HepG2 (cell line): ENCODE data around the gene DNAJA3. TPM values are rescaled to one million over a fixed set of nuclear protein-coding genes. Genes with fewer than 3 reads are reported as not detected.

ENCODE experiments used
- ATRX ChIP-seq: sonication (generic); formaldehyde crosslinking; IDR thresholded peaks from 2 replicates; pipeline ENCODE4 v1.4.0; 2020; ENCODE audit warnings: missing genetic modification reagents, borderline replicate concordance
- BCL6 ChIP-seq: IDR thresholded peaks from 2 replicates; pipeline ENCODE4 v1.6.1; 2016; ENCODE audit warnings: missing genetic modification reagents, missing compliant biosample characterization
- CENPT ChIP-seq: sonication (generic); formaldehyde crosslinking; IDR thresholded peaks from 2 replicates; pipeline ENCODE4 v1.8.0; 2022; ENCODE audit warnings: low read depth, mild to moderate bottlenecking, moderate library complexity, missing genetic modification reagents
- CENPX ChIP-seq: sonication (generic); formaldehyde crosslinking; IDR thresholded peaks from 2 replicates; pipeline ENCODE4 v1.9.0; 2021; ENCODE audit warnings: mild to moderate bottlenecking, missing genetic modification reagents, moderate library complexity
- CHD4 ChIP-seq: fragments of 200-600 bp; sonication (generic); IDR thresholded peaks from 2 replicates; pipeline ENCODE4 v1.7.0; 2017; ENCODE audit warnings: mild to moderate bottlenecking, low read length, borderline replicate concordance
- FOXA1 ChIP-seq, 2 experiments: fragments of 450-650 bp in 1 of 2; sonication (generic) in 1 of 2; formaldehyde crosslinking in 1 of 2; IDR thresholded peaks; 2 replicates each; pipeline versions ENCODE4 v1.4.0 to v1.6.1; 2016 to 2020; ENCODE audit warnings: missing genetic modification reagents in 1 of 2
- MAFK ChIP-seq, 2 experiments: IDR thresholded peaks in 1 of 2; conservative IDR thresholded peaks in 1 of 2; 2 replicates each; pipeline ENCODE4 v1.6.1; 2011; ENCODE audit warnings: improper control_type of control experiment in 2 of 2, low read length in 2 of 2
- NCOA5 ChIP-seq: sonication (generic); formaldehyde crosslinking; IDR thresholded peaks from 2 replicates; pipeline ENCODE4 v1.4.0; 2020; ENCODE audit warnings: missing genetic modification reagents
- NKX3-1 ChIP-seq: sonication (generic); formaldehyde crosslinking; IDR thresholded peaks from 2 replicates; pipeline ENCODE4 v1.5.0; 2020; ENCODE audit warnings: missing genetic modification reagents
- NPAS2 ChIP-seq: sonication (generic); formaldehyde crosslinking; IDR thresholded peaks from 2 replicates; pipeline ENCODE4 v1.8.0; 2022; ENCODE audit warnings: mild to moderate bottlenecking, missing genetic modification reagents, borderline replicate concordance
- RFXAP ChIP-seq: sonication (generic); formaldehyde crosslinking; IDR thresholded peaks from 2 replicates; pipeline ENCODE4 v1.4.0; 2020; ENCODE audit warnings: missing genetic modification reagents, borderline replicate concordance
- SOX6 ChIP-seq, 2 experiments: fragments of 450-650 bp in 1 of 2; sonication (generic) in 1 of 2; formaldehyde crosslinking in 1 of 2; IDR thresholded peaks; 2 replicates each; pipeline versions ENCODE4 v1.4.0 to v1.6.1; 2017 to 2020; ENCODE audit warnings: antibody characterized with exemption in 1 of 2, mild to moderate bottlenecking in 1 of 2, missing genetic modification reagents in 1 of 2
- TAF15 ChIP-seq: fragments of 200-400 bp; formaldehyde crosslinking; IDR thresholded peaks from one replicate; pipeline ENCODE4 v1.6.1; 2018; ENCODE audit warnings: mild to moderate bottlenecking, low read depth, low read length; ENCODE audit not compliant: poor library complexity, severe bottlenecking
- TCF7L2 ChIP-seq: IDR thresholded peaks from 2 replicates; pipeline ENCODE4 v1.6.1; 2011; ENCODE audit warnings: mild to moderate bottlenecking, low read depth, low read length, moderate library complexity
- WIZ ChIP-seq: sonication (generic); formaldehyde crosslinking; IDR thresholded peaks from 2 replicates; pipeline ENCODE4 v1.5.1; 2020; ENCODE audit warnings: mild to moderate bottlenecking, missing genetic modification reagents
- ZBTB3 ChIP-seq: sonication (generic); formaldehyde crosslinking; IDR thresholded peaks from 2 replicates; pipeline ENCODE4 v1.4.0; 2020; ENCODE audit warnings: low read depth, mild to moderate bottlenecking, moderate library complexity, missing genetic modification reagents, borderline replicate concordance
- ZBTB7A ChIP-seq: sonication (generic); formaldehyde crosslinking; IDR thresholded peaks from 2 replicates; pipeline ENCODE4 v1.8.0; 2022; ENCODE audit warnings: mild to moderate bottlenecking, missing genetic modification reagents
- ZBTB8A ChIP-seq: sonication (generic); formaldehyde crosslinking; IDR thresholded peaks from 2 replicates; pipeline ENCODE4 v1.4.0; 2020; ENCODE audit warnings: mild to moderate bottlenecking, low read depth, missing genetic modification reagents, borderline replicate concordance
- ZMYM3 ChIP-seq: sonication (generic); formaldehyde crosslinking; IDR thresholded peaks from 2 replicates; pipeline ENCODE4 v1.5.1; 2020; ENCODE audit warnings: mild to moderate bottlenecking, missing genetic modification reagents
- ZNF180 ChIP-seq: sonication (generic); formaldehyde crosslinking; IDR thresholded peaks from 2 replicates; pipeline ENCODE4 v1.4.0; 2020; ENCODE audit warnings: low read depth, missing genetic modification reagents, borderline replicate concordance
- ZNF3 ChIP-seq: IDR thresholded peaks from 2 replicates; pipeline ENCODE4 v1.7.0; 2017; ENCODE audit warnings: inconsistent platforms
- ZNF44 ChIP-seq: sonication (generic); formaldehyde crosslinking; IDR thresholded peaks from 2 replicates; pipeline ENCODE4 v1.5.1; 2020; ENCODE audit warnings: mild to moderate bottlenecking, missing genetic modification reagents
- ZNF713 ChIP-seq: sonication (generic); formaldehyde crosslinking; IDR thresholded peaks from 2 replicates; pipeline ENCODE4 v1.4.0; 2020; ENCODE audit warnings: mild to moderate bottlenecking, missing genetic modification reagents
- ZNF878 ChIP-seq: sonication (generic); formaldehyde crosslinking; IDR thresholded peaks from 2 replicates; pipeline ENCODE4 v1.8.1; 2023; ENCODE audit warnings: mild to moderate bottlenecking, missing genetic modification reagents, moderate library complexity
- polyA plus RNA-seq, 8 experiments: library from polyadenylated mRNA; depleted of rRNA in 3 of 8; stranded (reverse) in 7 of 8; unstranded in 1 of 8; fragments of >200 nt; fragmentation: Illumina TruSeq in 4 of 8; extraction: Trizol in 4 of 8; gene quantifications; 2 replicates each; pipeline versions ENCODE4 v1.2.1 to v1.2.3, GENCODE V29; 2011 to 2016; ENCODE audit warnings: low read depth in 4 of 8, missing spikeins in 1 of 8, mixed read lengths in 1 of 8; ENCODE audit not compliant: insufficient read depth in 1 of 8
- total RNA-seq, 5 experiments: library from RNA; depleted of rRNA; stranded (reverse); fragments of >200 nt; fragmentation: Illumina TruSeq; extraction: Trizol; gene quantifications; 2 replicates each; pipeline ENCODE4 v1.2.3, GENCODE V29; 2016; ENCODE audit warnings: low read depth in 1 of 5
- TF ChIP-seq, protein P1 (sequence below): sonication (generic); formaldehyde crosslinking; IDR thresholded peaks from 2 replicates; pipeline ENCODE4 v1.4.0; 2020; ENCODE audit warnings: missing genetic modification reagents
- TF ChIP-seq, protein P2 (sequence below): sonication (generic); formaldehyde crosslinking; IDR thresholded peaks from 2 replicates; pipeline ENCODE4 v1.5.0; 2020; ENCODE audit warnings: mild to moderate bottlenecking, missing genetic modification reagents
- TF ChIP-seq, protein P3 (sequence below): sonication (generic); IDR thresholded peaks from 2 replicates; pipeline ENCODE4 v1.6.1; 2016; ENCODE audit warnings: low read depth, borderline replicate concordance

DNAJA3 gene
- total and polyA plus RNA-seq, 2 of the 13 experiments (the other 11 are each of a cell fraction or from before 2014, with no cell fraction given): 77.0 to 83.3 TPM

DNA sequence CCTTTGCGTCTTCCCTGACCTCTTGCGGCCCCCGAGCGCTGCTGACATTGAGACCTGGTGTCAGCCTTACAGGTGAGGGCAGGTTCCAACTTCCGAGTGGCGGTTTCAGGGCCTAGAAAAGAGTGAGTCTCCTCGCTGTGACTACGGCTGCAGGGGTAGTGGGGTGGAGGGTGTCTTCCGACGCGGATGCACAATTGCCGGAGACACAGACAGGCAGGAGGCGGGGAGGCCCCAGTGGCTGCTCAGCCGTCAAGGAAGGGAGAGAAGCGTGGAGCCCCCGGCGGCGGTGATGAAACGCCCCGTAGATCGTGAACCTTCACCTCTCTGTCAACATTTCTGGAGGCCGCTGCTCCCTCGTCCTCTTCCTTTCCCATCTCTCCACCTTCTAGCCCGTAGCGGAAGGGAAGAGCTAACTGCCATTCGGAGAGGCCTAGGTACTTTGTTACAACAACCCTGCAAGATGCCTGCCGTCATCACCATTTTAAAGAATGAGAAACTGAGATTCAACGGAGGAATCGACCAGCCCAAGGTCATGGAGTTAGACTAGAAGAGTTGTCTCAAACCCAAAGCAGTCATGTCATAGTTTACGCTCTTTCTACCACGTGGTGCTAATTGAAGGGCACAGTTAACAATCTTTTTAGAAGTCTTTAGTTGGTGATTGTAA, 485 bp downstream of the DNAJA3 start (continued):
- TF ChIP-seq ZNF878 (CRISPR knock-in tag) (no peak), ZNF44 (CRISPR knock-in tag) (no peak), ZBTB7A (CRISPR knock-in tag) (no peak), ZBTB8A (peak; percentile 72; the same call in 1 of the 2 replicates), ZBTB3 (peak; percentile 44; the same call in 1 of the 2 replicates), CHD4 (no peak), FOXA1 (IDR thresholded peaks at IDR 0.05) (no peak), FOXA1 (CRISPR knock-in tag; IDR thresholded peaks at IDR 0.05) (peak; percentile 78), NPAS2 (CRISPR knock-in tag) (no peak), ZNF180 (CRISPR knock-in tag) (no peak), ZNF713 (CRISPR knock-in tag) (no peak), MAFK (conservative IDR thresholded peaks at IDR 0.05 in 1 of 2, IDR thresholded peaks at IDR 0.05 in 1 of 2; ENCODE audit: low read length in 2 of 2) (no peak), SOX6 (IDR thresholded peaks at IDR 0.05) (no peak), SOX6 (CRISPR knock-in tag; IDR thresholded peaks at IDR 0.05) (peak; percentile 74), CENPT (no peak), NKX3-1 (CRISPR knock-in tag) (no peak; the same call in 1 of the 2 replicates), TAF15 (peak; percentile 50), NCOA5 (CRISPR knock-in tag) (no peak), ATRX (no peak), RFXAP (peak; percentile 32), ZMYM3 (CRISPR knock-in tag) (peak; percentile 63), TCF7L2 (no peak; the same call in 1 of the 2 replicates), ZNF3 (CRISPR knock-in tag) (no peak; the same call in 1 of the 2 replicates), CENPX (no peak), BCL6 (CRISPR knock-in tag) (no peak), WIZ (CRISPR knock-in tag) (no peak)
- TF ChIP-seq, protein P1, sequence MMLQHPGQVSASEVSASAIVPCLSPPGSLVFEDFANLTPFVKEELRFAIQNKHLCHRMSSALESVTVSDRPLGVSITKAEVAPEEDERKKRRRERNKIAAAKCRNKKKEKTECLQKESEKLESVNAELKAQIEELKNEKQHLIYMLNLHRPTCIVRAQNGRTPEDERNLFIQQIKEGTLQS: peak; percentile 88
- TF ChIP-seq, protein P2, sequence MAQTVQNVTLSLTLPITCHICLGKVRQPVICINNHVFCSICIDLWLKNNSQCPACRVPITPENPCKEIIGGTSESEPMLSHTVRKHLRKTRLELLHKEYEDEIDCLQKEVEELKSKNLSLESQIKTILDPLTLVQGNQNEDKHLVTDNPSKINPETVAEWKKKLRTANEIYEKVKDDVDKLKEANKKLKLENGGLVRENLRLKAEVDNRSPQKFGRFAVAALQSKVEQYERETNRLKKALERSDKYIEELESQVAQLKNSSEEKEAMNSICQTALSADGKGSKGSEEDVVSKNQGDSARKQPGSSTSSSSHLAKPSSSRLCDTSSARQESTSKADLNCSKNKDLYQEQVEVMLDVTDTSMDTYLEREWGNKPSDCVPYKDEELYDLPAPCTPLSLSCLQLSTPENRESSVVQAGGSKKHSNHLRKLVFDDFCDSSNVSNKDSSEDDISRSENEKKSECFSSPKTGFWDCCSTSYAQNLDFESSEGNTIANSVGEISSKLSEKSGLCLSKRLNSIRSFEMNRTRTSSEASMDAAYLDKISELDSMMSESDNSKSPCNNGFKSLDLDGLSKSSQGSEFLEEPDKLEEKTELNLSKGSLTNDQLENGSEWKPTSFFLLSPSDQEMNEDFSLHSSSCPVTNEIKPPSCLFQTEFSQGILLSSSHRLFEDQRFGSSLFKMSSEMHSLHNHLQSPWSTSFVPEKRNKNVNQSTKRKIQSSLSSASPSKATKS (CRISPR knock-in tag): no peak; the same call in 1 of the 2 replicates
- TF ChIP-seq, protein P3, sequence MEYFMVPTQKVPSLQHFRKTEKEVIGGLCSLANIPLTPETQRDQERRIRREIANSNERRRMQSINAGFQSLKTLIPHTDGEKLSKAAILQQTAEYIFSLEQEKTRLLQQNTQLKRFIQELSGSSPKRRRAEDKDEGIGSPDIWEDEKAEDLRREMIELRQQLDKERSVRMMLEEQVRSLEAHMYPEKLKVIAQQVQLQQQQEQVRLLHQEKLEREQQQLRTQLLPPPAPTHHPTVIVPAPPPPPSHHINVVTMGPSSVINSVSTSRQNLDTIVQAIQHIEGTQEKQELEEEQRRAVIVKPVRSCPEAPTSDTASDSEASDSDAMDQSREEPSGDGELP: 0 out of 2 replicates have a peak, but pooled peaks have one; percentile 53
